Prostate gland (tissue), 2 donors: Measurements from ENCODE around the gene DYDC1. TPM values are rescaled to one million over a fixed set of nuclear protein-coding genes. Genes with fewer than 3 reads are reported as not detected.
"Not testable (repeated sequence)": the region's sequence is repeated elsewhere in the genome, so short reads cannot be mapped to it uniquely, and the experiment has no call there.

Source experiments
- DNase-seq: peaks from one replicate; pipeline ENCODE4 v3.0.0-alpha.2; 2019; ENCODE audit warnings: low spot score
- H3K27ac ChIP-seq, 2 donors: fragments of 200-600 bp; sonication (generic); 2 replicates each; pipeline ENCODE4 v1.5.1; 2017 to 2019
- H3K27me3 ChIP-seq: fragments of 200-600 bp; sonication (generic); replicated peaks from 2 replicates; pipeline ENCODE4 v1.5.1; 2019; ENCODE audit not compliant: insufficient read depth
- H3K36me3 ChIP-seq, 2 donors: fragments of 200-600 bp; sonication (generic); 1 replicate in 1 of 2; 2 replicates in 1 of 2; pipeline versions ENCODE4 v1.5.1 to v1.8.1; 2017 to 2019
- H3K4me1 ChIP-seq: fragments of 200-600 bp; sonication (generic); replicated peaks from 2 replicates; pipeline ENCODE4 v1.5.1; 2019
- H3K4me3 ChIP-seq, 2 donors: fragments of 200-600 bp; sonication (generic); 2 replicates each; pipeline ENCODE4 v1.5.1; 2017 to 2019
- H3K9me3 ChIP-seq: fragments of 200-600 bp; sonication (generic); 2 replicates; pipeline ENCODE4 v1.5.1; 2017
- CTCF ChIP-seq, 4 experiments: fragments of 200-600 bp in 2 of 4; fragments of 450-650 bp in 2 of 4; sonication (generic) in 2 of 4; IDR thresholded peaks; 1 replicate in 3 of 4; 2 replicates in 1 of 4; pipeline ENCODE4 v1.5.1; 2016 to 2019; ENCODE audit warnings: antibody characterized with exemption in 4 of 4, mild to moderate bottlenecking in 2 of 4, moderate library complexity in 2 of 4
- POLR2A ChIP-seq: fragments of 450-650 bp; IDR thresholded peaks from one replicate; pipeline ENCODE4 v1.6.1; 2016; ENCODE audit warnings: antibody characterized with exemption, mild to moderate bottlenecking
- POLR2AphosphoS5 ChIP-seq: sonication (generic); formaldehyde crosslinking; IDR thresholded peaks from one replicate; pipeline ENCODE4 v1.6.1; 2017; ENCODE audit warnings: antibody characterized with exemption
- WGBS: methylation state at CpG from one replicate; pipeline ENCODE4 v1.1.5; 2018; 5-methylcytosine and 5-hydroxymethylcytosine counted together
- intact Hi-C: fragments of 100-400 bp; cut with DNase I; formaldehyde crosslinking; loops from one replicate; pipeline ENCODE4 v1.14.2; 2022
- total RNA-seq, 2 donors: library from RNA; depleted of rRNA; stranded (reverse); fragments of >200 nt; gene quantifications; one replicate each; pipeline ENCODE4 v1.1.0, GENCODE V29; 2016

DYDC1 gene
- total RNA-seq, 2 donors from 2014 or later: 8.7 TPM; not detected in 1

- H3K9me3 ChIP-seq: no peaks in the 10 kb centered on the region
- no peaks in the 10 kb centered on the region for H3K4me1 ChIP-seq
- WGBS: 85% methylated on average over 6 of the region's 6 CpGs
- no peaks in the 10 kb centered on the region for H3K36me3 ChIP-seq
- no peak overlapping the region for H3K4me3 ChIP-seq
- H3K27ac ChIP-seq: no peak overlapping the region
- TF ChIP-seq POLR2AphosphoS5: no peak
- no peak for TF ChIP-seq POLR2A
- no peaks in the 10 kb centered on the region for H3K27me3 ChIP-seq
- DNase-seq: no peak
- intact Hi-C loops: no loop called here
Observed at GRCh38 chr10:80371467-80371866, 14.9 kb upstream of the DYDC1 start.

GRCh38 chr10:80365510-80365909 is 9.0 kb upstream of the DYDC1 start:
- H3K36me3 ChIP-seq: no peaks in the 10 kb centered on the region
- TF ChIP-seq POLR2AphosphoS5: no peak
- TF ChIP-seq POLR2A: no peak
- TF ChIP-seq CTCF (IDR thresholded peaks at IDR 0.05): no peak
- H3K4me1 ChIP-seq: no peaks in the 10 kb centered on the region
- no peak overlapping the region for H3K4me3 ChIP-seq
- no peak overlapping the region for H3K27ac ChIP-seq
- no peak for DNase-seq
- intact Hi-C loops: no loop called here
- H3K27me3 ChIP-seq: no peaks in the 10 kb centered on the region
- H3K9me3 ChIP-seq: no peaks in the 10 kb centered on the region
- WGBS: 59% methylated on average over 1 of the region's 1 CpG

GRCh38 chr10:80359644-80360043 is 3.1 kb upstream of the DYDC1 start:
- Histone ChIP-seq H3K9me3 (no peaks in the 10 kb centered on the region), H3K36me3 (no peaks in the 10 kb centered on the region), H3K27me3 (no peaks in the 10 kb centered on the region), H3K27ac (no peak overlapping the region), H3K4me3 (no peak overlapping the region), H3K4me1 (peaks cover 4% of the 10 kb centered on the region)
- TF ChIP-seq CTCF (IDR thresholded peaks at IDR 0.05): no peak
- TF ChIP-seq POLR2A: no peak
- TF ChIP-seq POLR2AphosphoS5: no peak
- intact Hi-C loops: no loop called here
- no peak for DNase-seq
- WGBS: 95% methylated on average over 21 of the region's 22 CpGs

- H3K27ac ChIP-seq, intact Hi-C loops, H3K4me3 ChIP-seq, H3K27me3 ChIP-seq, H3K4me1 ChIP-seq, DNase-seq, H3K36me3 ChIP-seq, H3K9me3 ChIP-seq: not testable (repeated sequence)
- WGBS: 63% methylated on average over 2 of the region's 2 CpGs
Observed at GRCh38 chr10:80358925-80359324, 2.4 kb upstream of the DYDC1 start.

GRCh38 chr10:80357851-80358125 is 1.2 kb upstream of the DYDC1 start:
- Histone ChIP-seq H3K27me3 (no peaks in the 10 kb centered on the region), H3K27ac (no peak overlapping the region), H3K4me1 (peaks cover 4% of the 10 kb centered on the region), H3K36me3 (no peaks in the 10 kb centered on the region), H3K9me3 (no peaks in the 10 kb centered on the region), H3K4me3 (no peak overlapping the region)
- no peak for DNase-seq
- intact Hi-C loops: no loop called here
- TF ChIP-seq POLR2A (no peak), POLR2AphosphoS5 (no peak), CTCF (IDR thresholded peaks at IDR 0.05) (no peak)
- WGBS: 83% methylated on average over 5 of the region's 5 CpGs

GRCh38 chr10:80356989-80357850 is 665 bp upstream of the DYDC1 start:
- Histone ChIP-seq H3K27ac (no peak overlapping the region), H3K4me3 (peak overlapping the region; percentile 19 to 34), H3K4me1 (peaks cover 4% of the 10 kb centered on the region), H3K27me3 (no peaks in the 10 kb centered on the region), H3K9me3 (no peaks in the 10 kb centered on the region), H3K36me3 (no peaks in the 10 kb centered on the region)
- no peak for DNase-seq
- TF ChIP-seq POLR2AphosphoS5: no peak
- TF ChIP-seq POLR2A: no peak
- no peak for TF ChIP-seq CTCF (IDR thresholded peaks at IDR 0.05)
- intact Hi-C loops: no loop called here
- WGBS: 10% methylated on average over 48 of the region's 50 CpGs
